Mammary epithelial cell (primary cell): ENCODE results near the gene NOBOX.

Experiments
- CTCF ChIP-seq, 2 donors: IDR thresholded peaks in 1 of 2; conservative IDR thresholded peaks in 1 of 2; 2 replicates each; pipeline ENCODE4 v1.5.1; 2011 to 2012; ENCODE audit warnings: inconsistent platforms in 2 of 2, low read length in 2 of 2, mild to moderate bottlenecking in 2 of 2, control low read depth in 1 of 2, low read depth in 1 of 2; ENCODE audit not compliant: insufficient read depth in 1 of 2; ENCODE audit errors: extremely low read depth in 1 of 2
- EZH2 ChIP-seq: IDR thresholded peaks from 2 replicates; pipeline ENCODE4 v1.6.1; 2012; ENCODE audit warnings: low read length, inconsistent platforms, borderline replicate concordance

DNA sequence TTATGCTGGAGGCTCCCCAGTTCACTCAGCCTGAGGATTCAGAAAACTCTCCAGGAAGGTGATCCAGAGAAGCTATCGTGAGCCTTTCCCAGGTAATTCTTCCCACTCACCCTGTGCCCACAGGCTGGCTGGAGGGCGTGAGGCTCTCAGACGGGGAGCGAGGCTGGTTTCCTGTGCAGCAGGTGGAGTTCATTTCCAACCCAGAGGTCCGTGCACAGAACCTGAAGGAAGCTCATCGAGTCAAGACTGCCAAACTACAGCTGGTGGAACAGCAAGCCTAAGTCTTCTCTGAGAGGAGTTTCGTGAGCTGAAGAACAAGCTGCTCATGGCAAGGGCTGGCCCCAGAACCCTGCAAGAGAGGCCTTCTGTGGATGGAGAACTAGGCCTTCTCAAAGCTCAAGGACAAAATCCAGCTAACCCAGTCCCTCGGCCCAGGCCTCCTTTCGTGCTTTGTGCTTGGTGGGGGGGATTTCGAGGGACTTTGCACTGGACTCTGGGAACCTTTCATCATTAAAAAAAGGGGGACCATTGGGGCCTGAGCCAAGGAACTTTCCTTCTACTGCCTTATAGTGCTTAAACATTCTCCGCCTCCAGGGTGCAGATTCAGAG, 23.6 kb downstream of the NOBOX start:
- TF ChIP-seq CTCF (conservative IDR thresholded peaks at IDR 0.05 in 1 of 2, IDR thresholded peaks at IDR 0.05 in 1 of 2; ENCODE audit: extremely low read depth in 1 of 2, insufficient read depth in 1 of 2, low read depth in 1 of 2, low read length in 2 of 2) (no peak), EZH2 (no peak)
